ENCODE measurements around the gene USP6NL.

DNA sequence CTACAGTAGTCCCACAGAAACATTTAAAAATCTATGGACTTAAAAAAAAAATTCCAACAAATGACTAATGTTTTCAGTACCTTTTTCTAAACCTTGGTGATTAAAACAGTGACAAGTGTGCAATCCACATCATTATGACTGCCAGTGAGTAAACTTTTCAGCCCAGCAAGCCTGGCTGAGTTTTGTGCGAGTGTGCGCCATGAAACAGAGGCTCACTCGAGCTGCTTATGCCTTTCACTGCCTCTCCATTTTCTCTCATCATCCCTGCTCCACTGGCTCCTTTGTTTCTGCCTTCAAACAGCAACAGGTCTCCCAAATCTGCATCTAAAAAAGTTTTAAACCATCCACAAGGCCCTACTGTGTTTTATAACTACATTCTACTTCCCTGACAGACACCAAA lies 105.8 kb downstream of the USP6NL start:
- TF ChIP-seq EZH2 (IDR thresholded peaks at IDR 0.05; ENCODE audit: low read length, unreplicated experiment): no peak
- TF ChIP-seq, protein P1, sequence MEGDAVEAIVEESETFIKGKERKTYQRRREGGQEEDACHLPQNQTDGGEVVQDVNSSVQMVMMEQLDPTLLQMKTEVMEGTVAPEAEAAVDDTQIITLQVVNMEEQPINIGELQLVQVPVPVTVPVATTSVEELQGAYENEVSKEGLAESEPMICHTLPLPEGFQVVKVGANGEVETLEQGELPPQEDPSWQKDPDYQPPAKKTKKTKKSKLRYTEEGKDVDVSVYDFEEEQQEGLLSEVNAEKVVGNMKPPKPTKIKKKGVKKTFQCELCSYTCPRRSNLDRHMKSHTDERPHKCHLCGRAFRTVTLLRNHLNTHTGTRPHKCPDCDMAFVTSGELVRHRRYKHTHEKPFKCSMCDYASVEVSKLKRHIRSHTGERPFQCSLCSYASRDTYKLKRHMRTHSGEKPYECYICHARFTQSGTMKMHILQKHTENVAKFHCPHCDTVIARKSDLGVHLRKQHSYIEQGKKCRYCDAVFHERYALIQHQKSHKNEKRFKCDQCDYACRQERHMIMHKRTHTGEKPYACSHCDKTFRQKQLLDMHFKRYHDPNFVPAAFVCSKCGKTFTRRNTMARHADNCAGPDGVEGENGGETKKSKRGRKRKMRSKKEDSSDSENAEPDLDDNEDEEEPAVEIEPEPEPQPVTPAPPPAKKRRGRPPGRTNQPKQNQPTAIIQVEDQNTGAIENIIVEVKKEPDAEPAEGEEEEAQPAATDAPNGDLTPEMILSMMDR (conservative IDR thresholded peaks at IDR 0.05; ENCODE audit: low read depth, low read length): no peak
- TF ChIP-seq EZH2phosphoT487 (IDR thresholded peaks at IDR 0.05; ENCODE audit: borderline replicate concordance, low read length): no peak

Measured in PC-3 (cell line).